Ovary (tissue), 3 donors: ENCODE results near the gene GTF2A1.

Experiments used
- POLR2A ChIP-seq: fragments of 450-650 bp; IDR thresholded peaks from one replicate; pipeline ENCODE4 v1.6.1; 2017; ENCODE audit warnings: antibody characterized with exemption, mild to moderate bottlenecking, moderate library complexity
- TF ChIP-seq, protein P1 (sequence below), 3 donors: fragments of 450-650 bp in 2 of 3; fragments of 200-600 bp in 1 of 3; IDR thresholded peaks; one replicate each; pipeline versions ENCODE4 v1.5.1 to v1.8.0; 2016 to 2022; ENCODE audit warnings: antibody characterized with exemption in 3 of 3, mild to moderate bottlenecking in 1 of 3
- donor health status: DM: no; HTN: no; CAD: no.

DNA sequence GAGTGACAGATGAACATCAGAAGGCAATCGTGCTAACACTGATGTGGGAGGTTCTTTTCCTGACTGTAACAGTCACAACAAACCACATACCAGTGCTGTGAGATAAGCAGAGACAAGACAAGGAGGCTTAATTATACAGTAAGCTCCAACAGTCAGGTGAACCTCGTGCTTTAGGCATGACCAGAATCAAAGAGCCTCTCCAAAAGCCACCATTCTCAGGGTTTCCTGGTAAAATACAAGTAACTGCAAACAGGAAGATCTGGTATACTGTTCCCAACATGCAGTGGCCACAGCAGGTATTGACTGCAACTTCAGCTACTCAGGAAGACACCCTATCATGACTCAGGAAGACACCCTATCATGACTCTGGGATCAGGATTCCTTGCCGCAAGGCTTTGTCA, 47.3 kb upstream of the GTF2A1 start:
- TF ChIP-seq, protein P1, sequence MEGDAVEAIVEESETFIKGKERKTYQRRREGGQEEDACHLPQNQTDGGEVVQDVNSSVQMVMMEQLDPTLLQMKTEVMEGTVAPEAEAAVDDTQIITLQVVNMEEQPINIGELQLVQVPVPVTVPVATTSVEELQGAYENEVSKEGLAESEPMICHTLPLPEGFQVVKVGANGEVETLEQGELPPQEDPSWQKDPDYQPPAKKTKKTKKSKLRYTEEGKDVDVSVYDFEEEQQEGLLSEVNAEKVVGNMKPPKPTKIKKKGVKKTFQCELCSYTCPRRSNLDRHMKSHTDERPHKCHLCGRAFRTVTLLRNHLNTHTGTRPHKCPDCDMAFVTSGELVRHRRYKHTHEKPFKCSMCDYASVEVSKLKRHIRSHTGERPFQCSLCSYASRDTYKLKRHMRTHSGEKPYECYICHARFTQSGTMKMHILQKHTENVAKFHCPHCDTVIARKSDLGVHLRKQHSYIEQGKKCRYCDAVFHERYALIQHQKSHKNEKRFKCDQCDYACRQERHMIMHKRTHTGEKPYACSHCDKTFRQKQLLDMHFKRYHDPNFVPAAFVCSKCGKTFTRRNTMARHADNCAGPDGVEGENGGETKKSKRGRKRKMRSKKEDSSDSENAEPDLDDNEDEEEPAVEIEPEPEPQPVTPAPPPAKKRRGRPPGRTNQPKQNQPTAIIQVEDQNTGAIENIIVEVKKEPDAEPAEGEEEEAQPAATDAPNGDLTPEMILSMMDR (IDR thresholded peaks at IDR 0.05): no peak
- TF ChIP-seq POLR2A: no peak
